GM12872 (cell line): Measurements from ENCODE around the gene ZNF296.

Experiments
- TF ChIP-seq, protein P1 (sequence below): IDR thresholded peaks from 3 replicates; pipeline ENCODE4 v1.5.1; 2011; ENCODE audit warnings: low read depth, mild to moderate bottlenecking, low read length, moderate library complexity; ENCODE audit not compliant: insufficient read depth

ZNF296 gene

DNA sequence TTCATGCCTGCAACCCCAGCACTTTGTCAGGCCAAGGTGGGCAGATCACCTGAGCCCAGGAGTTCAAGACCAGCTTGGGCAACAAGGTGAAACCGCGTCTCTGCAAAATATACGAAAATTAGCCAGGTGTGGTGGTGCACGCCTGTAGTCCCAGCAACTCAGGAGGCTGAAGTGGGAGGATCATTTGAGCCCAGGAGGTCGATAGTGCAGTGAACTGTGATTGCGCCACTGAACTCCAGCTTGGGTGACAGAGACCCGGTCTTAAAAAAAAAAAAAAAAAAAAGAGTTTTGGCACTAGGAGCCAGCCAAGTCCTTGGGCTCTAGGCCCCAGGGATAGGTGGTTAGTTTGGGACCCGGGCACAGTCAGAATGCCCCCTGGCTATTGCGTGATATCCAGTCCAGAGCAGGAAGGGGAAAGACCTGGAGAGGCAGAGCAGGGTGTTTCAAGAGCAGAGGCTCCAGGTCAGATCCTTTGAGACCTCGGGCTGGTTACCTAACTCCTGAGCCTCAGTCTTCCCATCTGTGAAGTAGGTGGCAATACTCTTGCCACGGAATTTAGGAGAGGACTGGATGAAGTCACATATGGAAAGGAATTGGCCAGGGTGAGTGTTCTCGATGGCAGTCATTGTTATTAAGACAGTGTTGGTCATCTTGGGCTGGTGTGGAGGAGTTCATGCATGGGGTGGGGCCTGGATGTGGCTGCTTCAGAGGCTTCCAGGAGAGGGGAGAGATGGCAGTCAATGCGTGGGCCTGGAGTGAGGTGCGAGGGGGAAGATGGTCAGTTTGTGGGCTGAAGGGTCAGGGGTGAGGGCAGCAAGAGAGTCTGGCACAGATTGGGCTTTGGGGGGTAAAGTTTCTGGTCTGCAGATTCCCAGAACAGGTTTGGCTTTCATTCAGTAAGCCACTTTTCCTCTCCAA is 19.5 kb upstream of the ZNF296 start:
- TF ChIP-seq, protein P1, sequence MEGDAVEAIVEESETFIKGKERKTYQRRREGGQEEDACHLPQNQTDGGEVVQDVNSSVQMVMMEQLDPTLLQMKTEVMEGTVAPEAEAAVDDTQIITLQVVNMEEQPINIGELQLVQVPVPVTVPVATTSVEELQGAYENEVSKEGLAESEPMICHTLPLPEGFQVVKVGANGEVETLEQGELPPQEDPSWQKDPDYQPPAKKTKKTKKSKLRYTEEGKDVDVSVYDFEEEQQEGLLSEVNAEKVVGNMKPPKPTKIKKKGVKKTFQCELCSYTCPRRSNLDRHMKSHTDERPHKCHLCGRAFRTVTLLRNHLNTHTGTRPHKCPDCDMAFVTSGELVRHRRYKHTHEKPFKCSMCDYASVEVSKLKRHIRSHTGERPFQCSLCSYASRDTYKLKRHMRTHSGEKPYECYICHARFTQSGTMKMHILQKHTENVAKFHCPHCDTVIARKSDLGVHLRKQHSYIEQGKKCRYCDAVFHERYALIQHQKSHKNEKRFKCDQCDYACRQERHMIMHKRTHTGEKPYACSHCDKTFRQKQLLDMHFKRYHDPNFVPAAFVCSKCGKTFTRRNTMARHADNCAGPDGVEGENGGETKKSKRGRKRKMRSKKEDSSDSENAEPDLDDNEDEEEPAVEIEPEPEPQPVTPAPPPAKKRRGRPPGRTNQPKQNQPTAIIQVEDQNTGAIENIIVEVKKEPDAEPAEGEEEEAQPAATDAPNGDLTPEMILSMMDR = no peak

DNA sequence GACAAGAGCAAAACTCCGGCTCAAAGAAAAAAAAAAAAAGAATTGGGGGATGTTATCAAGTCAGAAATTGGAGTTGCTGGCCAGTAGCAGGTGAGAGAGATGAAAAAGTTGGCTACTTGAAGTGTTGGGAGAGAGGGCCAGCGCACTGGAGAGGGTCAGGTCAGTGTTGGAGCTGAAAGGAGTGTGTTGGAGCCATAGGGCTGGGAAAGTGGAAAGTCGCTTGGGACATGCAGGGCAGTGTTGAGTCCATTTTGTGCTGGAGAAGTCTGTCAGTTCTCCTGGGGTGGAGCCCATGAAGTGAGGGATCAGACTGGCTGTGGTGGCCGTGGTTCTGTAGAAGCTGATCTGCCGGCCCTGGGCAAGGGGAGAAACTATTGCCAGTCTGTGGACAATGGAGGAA is 18.4 kb upstream of the ZNF296 start:
- TF ChIP-seq, protein P1 = no peak

DNA sequence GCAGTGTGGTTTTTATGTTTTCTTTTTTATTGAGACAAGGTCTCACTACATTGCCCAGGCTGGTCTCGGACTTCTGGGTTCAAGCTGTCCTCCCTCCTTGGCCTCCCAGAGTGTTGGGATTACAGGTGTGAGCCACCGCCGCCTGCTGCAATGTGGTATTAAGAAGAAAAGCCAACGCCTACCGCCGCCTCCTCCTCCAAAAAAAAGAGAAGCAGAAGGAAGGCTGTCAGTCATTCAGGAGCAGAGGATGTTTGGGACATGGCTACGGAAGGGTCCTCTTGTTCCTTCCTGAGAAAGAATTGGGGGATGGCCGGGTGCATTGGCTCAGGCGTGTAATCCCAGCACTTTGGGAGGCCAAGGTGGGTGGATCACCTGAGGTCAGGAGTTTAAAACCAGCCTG is 17.9 kb upstream of the ZNF296 start:
- TF ChIP-seq, protein P1 = no peak

DNA sequence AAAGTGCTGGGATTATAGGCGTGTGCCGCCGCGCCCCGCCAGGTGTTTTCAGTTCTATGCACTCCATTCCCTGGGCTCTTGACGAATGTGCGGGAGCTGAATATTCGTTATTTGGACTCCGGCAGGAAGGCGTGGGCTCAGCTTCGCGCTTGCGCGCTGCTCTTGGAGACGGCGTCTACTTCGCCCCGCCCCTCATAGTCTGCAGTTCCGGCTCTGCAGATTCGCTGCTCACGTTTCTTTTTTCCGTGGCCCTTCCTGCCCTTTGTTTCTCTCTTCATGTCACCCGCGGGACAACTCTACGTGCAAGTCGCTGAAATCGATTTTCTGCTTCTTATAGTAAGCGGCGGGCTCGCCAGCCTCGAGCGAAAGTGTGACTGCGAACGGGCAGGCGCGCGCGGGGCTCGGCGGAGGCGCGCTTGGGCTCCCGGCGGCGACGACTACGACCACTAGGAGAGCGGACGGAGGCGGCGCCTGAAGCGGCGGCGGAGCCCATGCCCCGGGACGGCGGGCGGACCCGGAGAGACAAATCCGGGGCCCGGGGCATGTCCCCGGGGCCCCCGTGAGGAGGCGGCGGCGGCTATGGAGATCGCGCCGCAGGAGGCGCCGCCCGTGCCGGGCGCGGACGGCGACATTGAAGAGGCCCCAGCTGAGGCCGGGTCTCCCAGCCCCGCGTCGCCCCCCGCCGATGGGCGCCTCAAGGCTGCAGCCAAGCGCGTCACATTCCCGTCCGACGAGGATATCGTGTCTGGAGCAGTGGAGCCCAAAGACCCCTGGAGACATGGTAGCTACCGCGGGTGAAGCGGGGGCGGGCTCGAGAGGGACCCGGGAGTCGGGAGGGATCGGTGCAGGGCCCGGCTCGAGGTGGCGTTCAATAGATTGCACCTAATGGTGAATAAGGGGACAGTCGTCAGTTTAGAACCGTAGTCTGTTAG is 16.7 kb upstream of the ZNF296 start, which contains the start of gene PPP1R37:
PPP1R37 (plus strand) TSS at position 433 of the 932 bp plus-strand sequence; CDS start at position 580, 147 bp downstream.
- TF ChIP-seq, protein P1 = peak; percentile 17; the same call in 1 of the 3 replicates

DNA sequence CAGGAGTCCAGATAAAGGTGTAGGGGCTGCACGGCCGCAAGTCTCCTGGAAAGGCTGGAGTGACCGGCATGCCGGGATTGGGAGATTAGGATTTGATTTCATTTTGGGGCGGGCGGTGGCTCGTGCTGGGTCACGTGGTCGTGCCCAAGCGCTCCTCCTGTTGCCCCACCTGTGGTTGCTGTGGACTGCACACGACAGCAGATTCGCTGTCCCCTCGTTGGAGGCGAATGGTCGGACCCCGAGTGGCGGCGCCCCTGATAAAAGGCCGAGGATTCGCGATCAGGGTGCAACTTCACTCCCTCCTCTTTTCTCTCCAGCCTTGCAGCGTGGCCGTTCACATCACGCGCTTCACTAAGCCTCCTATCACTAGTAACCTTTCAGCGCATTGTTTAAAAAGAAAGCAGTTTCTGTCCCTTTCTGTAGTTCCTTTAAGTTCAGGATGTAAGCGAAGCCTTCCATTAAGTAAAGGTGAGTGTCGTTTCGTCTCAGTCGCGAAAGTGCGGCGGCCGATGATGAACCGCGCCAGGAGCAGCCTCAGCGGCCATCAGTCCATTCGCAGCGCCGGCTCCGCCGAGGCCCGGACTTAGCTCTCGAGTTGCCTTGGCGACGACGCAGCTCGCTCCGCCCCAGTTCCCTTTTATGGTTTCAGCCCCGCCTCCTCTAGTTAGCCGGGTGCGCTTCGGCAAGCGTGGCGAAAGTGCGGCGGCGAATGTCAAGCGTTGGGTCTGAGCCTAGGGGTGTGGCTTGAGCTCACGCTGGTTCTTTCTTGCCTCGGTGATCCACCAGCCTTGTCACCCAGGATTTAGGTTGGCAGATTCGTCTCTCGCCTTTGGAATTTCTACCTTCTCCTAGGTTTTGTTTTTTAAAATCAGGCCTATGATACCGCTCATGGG is 15.0 kb upstream of the ZNF296 start:
- TF ChIP-seq, protein P1 = no peak

DNA sequence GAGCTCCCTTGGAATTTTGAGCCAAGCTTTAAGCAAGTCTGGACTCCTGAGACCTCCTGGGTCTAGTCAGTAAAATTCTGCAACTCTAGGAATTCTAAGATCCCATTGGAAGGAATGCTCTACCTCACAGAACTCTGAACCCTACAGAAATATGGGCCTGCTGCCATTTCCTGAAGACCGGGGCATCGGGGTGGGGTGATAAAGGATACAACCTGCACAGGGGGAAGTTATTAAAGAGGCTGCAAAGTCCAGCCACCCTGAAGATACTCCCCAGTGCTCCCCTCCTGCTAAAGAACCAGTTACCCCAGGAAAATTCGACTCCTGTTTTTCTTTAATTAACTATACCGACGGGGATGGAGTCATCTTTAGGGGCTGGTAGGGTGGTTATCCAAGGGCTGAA is 14.3 kb upstream of the ZNF296 start:
- TF ChIP-seq, protein P1 = no peak
